H1 (cell line): ENCODE results near the gene PITPNB. TPM values are rescaled to one million over a fixed set of nuclear protein-coding genes. Genes with fewer than 3 reads are reported as not detected.

Source experiments
- CTCF ChIA-PET: fragments of 300-600 bp; sonication (Branson Sonifier 250); formaldehyde crosslinking; loops from one replicate; lab custom pipeline; 2021; ENCODE audit not compliant: partially characterized antibody; lab: Charles Lee
- POLR2A ChIA-PET: fragments of 300-600 bp; sonication (Branson Sonifier 250); formaldehyde crosslinking; loops from one replicate; lab custom pipeline; 2021; ENCODE audit warnings: inconsistent platforms; ENCODE audit not compliant: partially characterized antibody; lab: Charles Lee
- DNase-seq, 2 experiments: peaks; one replicate each; pipeline versions ENCODE4 v3.0.0 to v3.0.0-alpha.2; 2010 to 2022; ENCODE audit warnings: low spot score in 2 of 2, low read depth in 1 of 2, mixed read lengths in 1 of 2
- FAIRE-seq: peaks from 2 replicates; lab custom pipeline; 2011; peaks lifted over from hg19 to GRCh38; lab: Jason Lieb, UNC
- H2AFZ ChIP-seq: 2 replicates; pipeline ENCODE4 v1.8.1; 2012; ENCODE audit warnings: low read length, inconsistent platforms
- H2AK5ac ChIP-seq: 2 replicates; pipeline ENCODE4 v1.6.1; 2013; ENCODE audit warnings: low read depth, low read length
- H2BK120ac ChIP-seq: replicated peaks from 2 replicates; pipeline ENCODE3; 2013; ENCODE audit warnings: low read depth, low read length, inconsistent platforms
- H2BK12ac ChIP-seq: 2 replicates; pipeline ENCODE4 v1.6.1; 2013; ENCODE audit warnings: low read depth, low read length
- H2BK15ac ChIP-seq: 2 replicates; pipeline ENCODE4 v1.6.1; 2013; ENCODE audit warnings: low read length
- H2BK20ac ChIP-seq: 2 replicates; pipeline ENCODE4 v1.6.1; 2013; ENCODE audit warnings: low read length
- H2BK5ac ChIP-seq: 2 replicates; pipeline ENCODE4 v1.6.1; 2013; ENCODE audit warnings: low read depth, low read length
- H3K14ac ChIP-seq: 2 replicates; pipeline ENCODE4 v1.6.1; 2013; ENCODE audit warnings: inconsistent platforms; ENCODE audit not compliant: insufficient read length
- H3K18ac ChIP-seq: 2 replicates; pipeline ENCODE4 v1.6.1; 2013; ENCODE audit warnings: low read length; ENCODE audit errors: extremely low read depth
- H3K23ac ChIP-seq: 2 replicates; pipeline ENCODE4 v1.6.1; 2013; ENCODE audit warnings: inconsistent platforms; ENCODE audit not compliant: insufficient read length
- H3K23me2 ChIP-seq: 2 replicates; pipeline ENCODE4 v1.6.1; 2013; ENCODE audit warnings: low read depth, low read length
- H3K27ac ChIP-seq: 2 replicates; pipeline ENCODE4 v1.6.1; 2011; ENCODE audit warnings: low read depth, low read length, inconsistent platforms
- H3K27me3 ChIP-seq, 4 experiments: replicated peaks in 1 of 4; 1 replicate in 1 of 4; 2 replicates in 3 of 4; pipeline versions ENCODE4 v1.6.1 to v1.8.1; 2011 to 2013; ENCODE audit warnings: low read length in 3 of 4, mild to moderate bottlenecking in 3 of 4, inconsistent platforms in 2 of 4, mixed read lengths in 2 of 4, moderate library complexity in 1 of 4; ENCODE audit not compliant: control insufficient read depth in 3 of 4, insufficient read depth in 3 of 4; ENCODE audit errors: extremely low read depth in 1 of 4
- H3K36me3 ChIP-seq, 4 experiments: 2 replicates each; pipeline versions ENCODE4 v1.6.1 to v1.8.1; 2011 to 2013; ENCODE audit warnings: mild to moderate bottlenecking in 4 of 4, low read length in 3 of 4, moderate library complexity in 2 of 4, control low read depth in 1 of 4, inconsistent platforms in 1 of 4; ENCODE audit not compliant: insufficient read depth in 4 of 4, control insufficient read depth in 2 of 4
- H3K4ac ChIP-seq: replicated peaks from 2 replicates; pipeline ENCODE3; 2013; ENCODE audit warnings: low read length, low read depth, mixed read lengths, inconsistent platforms; ENCODE audit not compliant: insufficient read length
- H3K4me1 ChIP-seq, 4 experiments: replicated peaks in 1 of 4; 1 replicate in 1 of 4; 2 replicates in 3 of 4; pipeline versions ENCODE4 v1.6.1 to v1.8.1; 2011 to 2013; ENCODE audit warnings: low read length in 3 of 4, inconsistent platforms in 2 of 4, mixed read lengths in 1 of 4; ENCODE audit not compliant: insufficient read depth in 4 of 4, control insufficient read depth in 3 of 4
- H3K4me2 ChIP-seq, 2 experiments: 2 replicates each; pipeline versions ENCODE4 v1.6.1 to v1.8.1; 2011 to 2013; ENCODE audit warnings: low read depth in 2 of 2, low read length in 2 of 2, control low read depth in 1 of 2, inconsistent platforms in 1 of 2, mild to moderate bottlenecking in 1 of 2; ENCODE audit not compliant: insufficient read depth in 1 of 2
- H3K4me3 ChIP-seq, 4 experiments: fragments of 200-600, 300-600 bp in 1 of 4; sonication (generic), shearing (Covaris generic), sonication (Bioruptor Twin) in 1 of 4; 2 replicates each; pipeline versions ENCODE4 v1.5.1 to v1.8.1; 2011 to 2016; ENCODE audit warnings: low read length in 4 of 4, low read depth in 3 of 4, control low read depth in 2 of 4, inconsistent platforms in 2 of 4, mild to moderate bottlenecking in 2 of 4, mixed read lengths in 1 of 4, moderate library complexity in 1 of 4; ENCODE audit not compliant: insufficient read depth in 2 of 4; ENCODE audit errors: extremely low read depth in 1 of 4
- H3K56ac ChIP-seq: replicated peaks from 2 replicates; pipeline ENCODE3; 2013; ENCODE audit warnings: low read depth, mild to moderate bottlenecking, mixed read lengths, low read length, inconsistent platforms; ENCODE audit not compliant: insufficient read length
- H3K79me1 ChIP-seq: 2 replicates; pipeline ENCODE4 v1.6.1; 2013; ENCODE audit warnings: low read depth, low read length, control low read depth
- H3K79me2 ChIP-seq, 2 experiments: 2 replicates each; pipeline versions ENCODE4 v1.6.1 to v1.8.1; 2012 to 2013; ENCODE audit warnings: low read length in 2 of 2, mild to moderate bottlenecking in 2 of 2, inconsistent platforms in 1 of 2; ENCODE audit not compliant: insufficient read depth in 2 of 2, control insufficient read depth in 1 of 2
- H3K9ac ChIP-seq, 4 experiments: replicated peaks in 1 of 4; 1 replicate in 1 of 4; 2 replicates in 3 of 4; pipeline versions ENCODE4 v1.6.1 to v1.8.1; 2011 to 2013; ENCODE audit warnings: low read depth in 3 of 4, low read length in 3 of 4, control low read depth in 2 of 4, mild to moderate bottlenecking in 2 of 4, moderate library complexity in 2 of 4, inconsistent platforms in 1 of 4; ENCODE audit errors: extremely low read depth in 1 of 4
- H3K9me3 ChIP-seq, 2 experiments: 2 replicates each; pipeline versions ENCODE4 v1.6.1 to v1.8.1; 2012 to 2013; ENCODE audit warnings: mild to moderate bottlenecking in 2 of 2, moderate library complexity in 2 of 2, control low read depth in 1 of 2, inconsistent platforms in 1 of 2, low read depth in 1 of 2, low read length in 1 of 2, mixed read lengths in 1 of 2; ENCODE audit not compliant: insufficient read depth in 2 of 2
- H4K20me1 ChIP-seq, 2 experiments: replicated peaks in 1 of 2; 2 replicates each; pipeline versions ENCODE3 to v1.8.1; 2011 to 2013; ENCODE audit warnings: inconsistent platforms in 2 of 2, low read length in 2 of 2, mild to moderate bottlenecking in 1 of 2; ENCODE audit not compliant: insufficient read depth in 2 of 2, control insufficient read depth in 1 of 2
- H4K5ac ChIP-seq: 2 replicates; pipeline ENCODE4 v1.6.1; 2013; ENCODE audit warnings: low read length, low read depth, mixed read lengths, inconsistent platforms; ENCODE audit not compliant: insufficient read length
- H4K8ac ChIP-seq: 2 replicates; pipeline ENCODE4 v1.8.0; 2013; ENCODE audit warnings: mild to moderate bottlenecking, moderate library complexity, low read length, inconsistent platforms; ENCODE audit not compliant: insufficient read depth; ENCODE audit errors: extremely low read depth
- H4K91ac ChIP-seq: replicated peaks from 2 replicates; pipeline ENCODE3; 2013; ENCODE audit warnings: low read length, mixed read lengths, inconsistent platforms; ENCODE audit not compliant: insufficient read length
- NRF1 ChIP-seq: IDR thresholded peaks from 2 replicates; pipeline ENCODE4 v1.6.1; 2011; ENCODE audit warnings: mild to moderate bottlenecking, low read depth, low read length, improper control_type of control experiment
- RAD21 ChIP-seq, 2 experiments: IDR thresholded peaks in 1 of 2; conservative IDR thresholded peaks in 1 of 2; 2 replicates each; pipeline ENCODE4 v1.6.1; 2011; ENCODE audit warnings: low read depth in 2 of 2, low read length in 2 of 2, improper control_type of control experiment in 1 of 2, inconsistent platforms in 1 of 2, mild to moderate bottlenecking in 1 of 2, moderate library complexity in 1 of 2
- WGBS, 2 experiments: shearing (Covaris generic) in 1 of 2; methylation state at CpG; one replicate each; pipeline versions ENCODE4 v1.1.6 to v1.1.7; 2013 to 2015; ENCODE audit warnings: low lambda C conversion rate in 2 of 2, mixed read lengths in 2 of 2, inconsistent platforms in 1 of 2, low coverage in 1 of 2, missing lambda C conversion rate in 1 of 2; ENCODE audit not compliant: insufficient replicate concordance in 2 of 2, insufficient coverage in 1 of 2, insufficient read length in 1 of 2; ENCODE audit errors: extremely low coverage in 1 of 2, missing lambda C conversion rate in 1 of 2; 5-methylcytosine and 5-hydroxymethylcytosine counted together
- polyA plus RNA-seq, 7 experiments: library from polyadenylated mRNA; depleted of rRNA in 3 of 7; stranded (reverse) in 5 of 7; unstranded in 2 of 7; fragments of >200 nt in 5 of 7; fragments of 200-250 nt in 2 of 7; gene quantifications; 1 replicate in 5 of 7; 2 replicates in 1 of 7; 4 replicates in 1 of 7; pipeline versions ENCODE4 v1.2.1 to v1.2.3, GENCODE V29; 2011 to 2013; ENCODE audit warnings: missing spikeins in 2 of 7, mixed read lengths in 2 of 7
- total RNA-seq: library from RNA; stranded (reverse); fragmentation: NEBNext Ultra II Directional; extraction: Animal tissue kit (Norgen Biotek cat#: 25700); gene quantifications from 2 replicates; pipeline ENCODE4 v1.2.1, GENCODE V29; 2021

The PITPNB gene
- total and polyA plus RNA-seq, 2 of the 8 experiments (the other 6 are each of a cell fraction or from before 2014, with no cell fraction given) = 24.6 to 89.3 TPM

- no peak overlapping the region for H2AK5ac ChIP-seq
- H2BK20ac ChIP-seq = no peak overlapping the region
- no peak overlapping the region for H3K56ac ChIP-seq
- H3K4me3 ChIP-seq = no peak overlapping the region
- no peak overlapping the region for H4K5ac ChIP-seq
- H3K14ac ChIP-seq = no peak overlapping the region
- H3K79me2 ChIP-seq = no peaks in the 10 kb centered on the region
- H4K8ac ChIP-seq = no peak overlapping the region
- no peaks in the 10 kb centered on the region; the same call in 1 of the 2 replicates for H3K79me1 ChIP-seq
- ChIA-PET POLR2A (interaction anchor here (1.7 kb wide), 1 partner anchor 11 kb away, joined by 5 read pairs; no protein-coding TSS in a partner anchor), CTCF (interaction anchor here (0.7 to 1.1 kb wide), 5 partner anchors 12 to 179 kb away, joined by 3 to 6 read pairs (median 3); no protein-coding TSS in a partner anchor)
- H3K9me3 ChIP-seq = peaks cover 0 to 3% of the 10 kb centered on the region in 2 experiments; a peak in 1 of 4 replicates
- H2BK15ac ChIP-seq = no peak overlapping the region
- H3K4me1 ChIP-seq = peaks cover 0 to 16% (median 10%) of the 10 kb centered on the region in 4 experiments; a peak in 5 of 7 replicates
- H3K4ac ChIP-seq = no peak overlapping the region
- no peak overlapping the region for H3K18ac ChIP-seq
- no peak overlapping the region for H3K4me2 ChIP-seq
- no peak overlapping the region for H3K23ac ChIP-seq
- DNase-seq (no peak), FAIRE-seq (no peak)
- H4K20me1 ChIP-seq = no peaks in the 10 kb centered on the region
- TF ChIP-seq NRF1 (no peak), RAD21 (IDR thresholded peaks at IDR 0.05 in 1 of 2, conservative IDR thresholded peaks at IDR 0.05 in 1 of 2; ENCODE audit: low read depth in 2 of 2, low read length in 2 of 2) (peak; percentile 21 to 40; a peak in 1 of 4 replicates)
- TF ChIP-seq, all 59 proteins: peak for 1
- Histone ChIP-seq H2BK5ac (no peak overlapping the region), H3K27me3 (no peaks in the 10 kb centered on the region), H3K9ac (no peak overlapping the region; a peak in 1 of 7 replicates), H3K23me2 (no peaks in the 10 kb centered on the region), H3K27ac (no peak overlapping the region), H2BK120ac (no peak overlapping the region), H4K91ac (no peak overlapping the region), H3K36me3 (no peaks in the 10 kb centered on the region), H2AFZ (no peak overlapping the region), H2BK12ac (no peak overlapping the region)
- WGBS, 2 experiments = 89% methylated on average over 1 of the region's 1 CpG; no CpG with 5 or more reads in 1 of the 2 experiments
These were observed 76.9 kb downstream of the PITPNB start for GRCh38 chr22:27842201-27842600.
